ENCODE results near the gene CADM3. TPM values are rescaled to one million over a fixed set of nuclear protein-coding genes. Genes with fewer than 3 reads are reported as not detected.

The CADM3 gene
- total RNA-seq, 1 experiment from 2014 or later, result not detected

DNA sequence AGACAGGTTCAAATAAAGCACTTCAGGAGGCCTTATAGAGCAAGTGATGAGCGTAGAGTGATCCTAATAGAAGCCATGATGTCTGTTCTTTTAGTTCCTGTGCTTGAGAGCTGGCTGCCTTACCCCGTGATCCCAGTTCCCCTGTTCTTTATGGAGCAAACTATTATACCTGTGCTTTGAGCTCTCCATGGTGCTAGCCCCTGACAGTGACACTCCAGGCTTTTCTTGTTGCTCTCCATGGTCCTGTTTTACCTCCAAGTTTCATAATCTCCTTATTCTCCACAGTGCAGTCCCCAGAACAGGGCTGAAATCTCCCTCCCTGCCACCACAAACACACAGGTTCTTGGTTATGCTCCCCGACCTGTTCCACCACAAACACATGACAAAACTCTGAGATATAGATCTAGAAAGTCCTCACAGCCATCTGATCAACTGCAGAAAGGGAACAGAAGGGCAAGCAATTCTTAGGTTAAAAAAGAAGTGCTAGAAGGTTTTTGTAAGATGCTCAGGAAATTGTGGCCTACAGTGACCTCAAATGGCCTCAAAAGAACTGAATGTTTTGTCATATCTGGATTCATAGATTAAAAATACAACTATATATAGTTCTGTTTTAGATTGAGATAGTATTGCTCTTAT is 6.0 kb downstream of the CADM3 start:
- no peaks in the 10 kb centered on the region for H3K27me3 ChIP-seq (replicated peaks; ENCODE audit: control insufficient read depth, insufficient read depth, low read length)
- ChIA-PET POLR2A (no interaction called here), CTCF (interaction anchor here (1.0 to 1.1 kb wide), 3 partner anchors 19 to 37 kb away, joined by 3 to 7 read pairs (median 4); no protein-coding TSS in a partner anchor)
- no peak overlapping the region for H3K4me3 ChIP-seq (ENCODE audit: low read depth, low read length)
- intact Hi-C loops (cut with micrococcal nuclease; ENCODE audit: unreplicated experiment), result loop anchor here (5.0 kb wide), 1 partner anchor 605 kb away; the partner anchor contains the start of gene DUSP23
- H3K4me1 ChIP-seq, result no peaks in the 10 kb centered on the region
- H3K9me3 Mint-ChIP-seq (ENCODE audit: unreplicated experiment), result no peaks in the 10 kb centered on the region
- no peaks in the 10 kb centered on the region for H3K4me1 Mint-ChIP-seq (ENCODE audit: low read depth, unreplicated experiment)
- peak; percentile 67 to 78 for DNase-seq
- no peaks in the 10 kb centered on the region for H3K9me3 ChIP-seq
- peaks cover 15% of the 10 kb centered on the region for H3K27me3 Mint-ChIP-seq (ENCODE audit: insufficient read depth, unreplicated experiment)
- no peaks in the 10 kb centered on the region for H3K36me3 Mint-ChIP-seq (ENCODE audit: insufficient read depth, unreplicated experiment)
- TF ChIP-seq, protein P1, sequence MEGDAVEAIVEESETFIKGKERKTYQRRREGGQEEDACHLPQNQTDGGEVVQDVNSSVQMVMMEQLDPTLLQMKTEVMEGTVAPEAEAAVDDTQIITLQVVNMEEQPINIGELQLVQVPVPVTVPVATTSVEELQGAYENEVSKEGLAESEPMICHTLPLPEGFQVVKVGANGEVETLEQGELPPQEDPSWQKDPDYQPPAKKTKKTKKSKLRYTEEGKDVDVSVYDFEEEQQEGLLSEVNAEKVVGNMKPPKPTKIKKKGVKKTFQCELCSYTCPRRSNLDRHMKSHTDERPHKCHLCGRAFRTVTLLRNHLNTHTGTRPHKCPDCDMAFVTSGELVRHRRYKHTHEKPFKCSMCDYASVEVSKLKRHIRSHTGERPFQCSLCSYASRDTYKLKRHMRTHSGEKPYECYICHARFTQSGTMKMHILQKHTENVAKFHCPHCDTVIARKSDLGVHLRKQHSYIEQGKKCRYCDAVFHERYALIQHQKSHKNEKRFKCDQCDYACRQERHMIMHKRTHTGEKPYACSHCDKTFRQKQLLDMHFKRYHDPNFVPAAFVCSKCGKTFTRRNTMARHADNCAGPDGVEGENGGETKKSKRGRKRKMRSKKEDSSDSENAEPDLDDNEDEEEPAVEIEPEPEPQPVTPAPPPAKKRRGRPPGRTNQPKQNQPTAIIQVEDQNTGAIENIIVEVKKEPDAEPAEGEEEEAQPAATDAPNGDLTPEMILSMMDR (IDR thresholded peaks at IDR 0.05; ENCODE audit: insufficient read depth in 1 of 2, low read depth in 1 of 2, low read length in 1 of 2, severe bottlenecking in 1 of 2, unreplicated experiment in 1 of 2), result no peak
- no peaks in the 10 kb centered on the region for H3K36me3 ChIP-seq (ENCODE audit: control insufficient read depth, insufficient read depth, low read length)
- BruUV-seq (replicated peaks), result no TSS peak
- no peak overlapping the region for H3K27ac Mint-ChIP-seq (ENCODE audit: unreplicated experiment)
- no peak overlapping the region for H3K4me3 Mint-ChIP-seq (ENCODE audit: unreplicated experiment)

DNA sequence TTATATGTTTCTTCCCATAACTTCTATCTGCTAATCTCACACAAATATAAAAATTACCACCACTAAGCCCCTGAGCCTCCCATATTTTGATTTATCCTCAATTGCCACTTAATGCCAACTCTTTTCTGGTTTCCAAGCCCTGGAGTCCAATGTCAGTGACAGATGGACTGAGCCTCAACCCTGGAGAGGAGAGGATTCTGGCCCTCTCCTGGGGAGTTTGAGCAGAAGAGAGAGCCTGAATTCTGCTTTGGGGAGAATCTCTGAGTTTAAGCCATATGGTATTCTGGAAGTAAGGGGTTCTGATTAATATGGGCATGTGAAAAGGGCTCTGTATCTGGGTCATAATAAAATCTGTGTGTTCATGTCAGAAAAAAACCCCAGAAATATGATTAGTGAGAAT is 8.5 kb downstream of the CADM3 start:
- ChIA-PET CTCF (interaction anchor here (0.7 kb wide), 1 partner anchor 28 kb away, joined by 3 read pairs; no protein-coding TSS in a partner anchor), POLR2A (no interaction called here)
- Mint-ChIP-seq H3K4me3 (ENCODE audit: unreplicated experiment) (no peak overlapping the region), H3K36me3 (ENCODE audit: insufficient read depth, unreplicated experiment) (no peaks in the 10 kb centered on the region), H3K4me1 (ENCODE audit: low read depth, unreplicated experiment) (no peaks in the 10 kb centered on the region), H3K9me3 (ENCODE audit: unreplicated experiment) (no peaks in the 10 kb centered on the region), H3K27me3 (ENCODE audit: insufficient read depth, unreplicated experiment) (peaks cover 17% of the 10 kb centered on the region), H3K27ac (ENCODE audit: unreplicated experiment) (no peak overlapping the region)
- no peak overlapping the region for H3K4me3 ChIP-seq (ENCODE audit: low read depth, low read length)
- no peak for DNase-seq
- H3K9me3 ChIP-seq, result no peaks in the 10 kb centered on the region
- H3K27me3 ChIP-seq (replicated peaks; ENCODE audit: control insufficient read depth, insufficient read depth, low read length), result no peaks in the 10 kb centered on the region
- no TSS peak for BruUV-seq (replicated peaks)
- no peaks in the 10 kb centered on the region for H3K4me1 ChIP-seq
- intact Hi-C loops (cut with micrococcal nuclease; ENCODE audit: unreplicated experiment), result loop anchor here (5.0 kb wide), 1 partner anchor 602 kb away; the partner anchor contains the start of gene DUSP23
- no peaks in the 10 kb centered on the region for H3K36me3 ChIP-seq (ENCODE audit: control insufficient read depth, insufficient read depth, low read length)
- TF ChIP-seq, protein P1 (IDR thresholded peaks at IDR 0.05; ENCODE audit: insufficient read depth in 1 of 2, low read depth in 1 of 2, low read length in 1 of 2, severe bottlenecking in 1 of 2, unreplicated experiment in 1 of 2), result no peak

DNA sequence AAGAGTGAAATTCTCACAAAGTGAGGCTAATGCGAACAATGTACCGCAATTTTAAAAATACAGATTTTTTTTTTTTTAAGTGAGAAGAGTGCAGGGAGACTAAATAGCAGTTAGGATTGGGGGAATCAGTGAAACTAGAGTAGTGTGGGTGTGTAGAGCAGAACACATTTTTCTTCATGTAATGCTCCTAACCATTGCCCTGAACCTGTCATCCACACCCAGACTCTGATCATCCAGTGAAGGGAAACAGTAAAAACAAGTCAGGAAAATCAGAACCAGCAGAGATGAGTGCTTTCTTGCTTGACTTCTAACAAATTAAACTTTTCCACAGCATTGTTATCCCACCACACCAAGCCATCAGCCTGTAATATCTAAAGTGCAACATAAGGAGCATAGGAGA is 9.1 kb downstream of the CADM3 start:
- no peak overlapping the region for H3K27ac Mint-ChIP-seq (ENCODE audit: unreplicated experiment)
- no peak for DNase-seq
- H3K36me3 Mint-ChIP-seq (ENCODE audit: insufficient read depth, unreplicated experiment), result no peaks in the 10 kb centered on the region
- H3K4me1 Mint-ChIP-seq (ENCODE audit: low read depth, unreplicated experiment), result no peaks in the 10 kb centered on the region
- Histone ChIP-seq H3K4me3 (ENCODE audit: low read depth, low read length) (no peak overlapping the region), H3K36me3 (ENCODE audit: control insufficient read depth, insufficient read depth, low read length) (no peaks in the 10 kb centered on the region), H3K4me1 (no peaks in the 10 kb centered on the region), H3K27me3 (replicated peaks; ENCODE audit: control insufficient read depth, insufficient read depth, low read length) (no peaks in the 10 kb centered on the region), H3K9me3 (no peaks in the 10 kb centered on the region)
- CTCF ChIA-PET, result no interaction called here
- H3K9me3 Mint-ChIP-seq (ENCODE audit: unreplicated experiment), result no peaks in the 10 kb centered on the region
- TF ChIP-seq, protein P1 (IDR thresholded peaks at IDR 0.05; ENCODE audit: insufficient read depth in 1 of 2, low read depth in 1 of 2, low read length in 1 of 2, severe bottlenecking in 1 of 2, unreplicated experiment in 1 of 2), result no peak
- no peak overlapping the region for H3K4me3 Mint-ChIP-seq (ENCODE audit: unreplicated experiment)
- POLR2A ChIA-PET, result no interaction called here
- H3K27me3 Mint-ChIP-seq (ENCODE audit: insufficient read depth, unreplicated experiment), result peaks cover 17% of the 10 kb centered on the region
- no TSS peak for BruUV-seq (replicated peaks)
- intact Hi-C loops (cut with micrococcal nuclease; ENCODE audit: unreplicated experiment), result no loop called here
